Loucy (cell line): ENCODE measurements around the gene HSD11B1L.

Experiments
- H2AFZ ChIP-seq: fragments of 200-600 bp; sonication (generic); 2 replicates; pipeline ENCODE4 v1.6.0; 2016; ENCODE audit warnings: antibody characterized with exemption, mild to moderate bottlenecking, low read length, moderate library complexity
- H3F3A ChIP-seq: fragments of 200-600 bp; 2 replicates; pipeline ENCODE4 v1.6.0; 2016; ENCODE audit warnings: antibody characterized with exemption, low read depth, mild to moderate bottlenecking
- H3K27me3 ChIP-seq: fragments of 200-600 bp; sonication (generic); 2 replicates; pipeline ENCODE4 v1.6.1; 2014; ENCODE audit warnings: low read length, mild to moderate bottlenecking; ENCODE audit not compliant: insufficient read depth, poor library complexity, severe bottlenecking
- H3K36me3 ChIP-seq: fragments of 200-600 bp; sonication (generic); 2 replicates; pipeline ENCODE4 v1.6.1; 2016; ENCODE audit warnings: low read length; ENCODE audit not compliant: insufficient read depth
- H3K4me1 ChIP-seq: fragments of 200-600 bp; sonication (generic); 2 replicates; pipeline ENCODE4 v1.5.1; 2014; ENCODE audit warnings: low read length, mild to moderate bottlenecking; ENCODE audit not compliant: insufficient read depth, poor library complexity, severe bottlenecking
- H3K4me2 ChIP-seq: fragments of 200-600 bp; sonication (generic); 2 replicates; pipeline ENCODE4 v1.6.0; 2014; ENCODE audit warnings: antibody characterized with exemption, low read length, low read depth, mild to moderate bottlenecking; ENCODE audit not compliant: poor library complexity, severe bottlenecking
- H3K4me3 ChIP-seq: fragments of 200-600 bp; sonication (generic); 2 replicates; pipeline ENCODE4 v1.5.1; 2014; ENCODE audit warnings: low read length, mild to moderate bottlenecking, mixed read lengths; ENCODE audit not compliant: poor library complexity, severe bottlenecking
- H3K79me2 ChIP-seq: fragments of 200-600 bp; sonication (generic); 2 replicates; pipeline ENCODE4 v1.6.1; 2014; ENCODE audit warnings: low read length; ENCODE audit not compliant: insufficient read depth
- H3K9ac ChIP-seq: fragments of 200-600 bp; sonication (generic); 2 replicates; pipeline ENCODE4 v1.6.0; 2014; ENCODE audit warnings: mild to moderate bottlenecking, low read depth, low read length, moderate library complexity; ENCODE audit not compliant: poor library complexity, severe bottlenecking
- H3K9me2 ChIP-seq: fragments of 200-600 bp; sonication (generic); replicated peaks from 2 replicates; pipeline ENCODE4 v1.6.1; 2016; ENCODE audit warnings: low read depth, low read length, mixed read lengths
- H3K9me3 ChIP-seq: fragments of 200-600 bp; sonication (generic); 2 replicates; pipeline ENCODE4 v1.6.1; 2014; ENCODE audit warnings: mild to moderate bottlenecking, antibody characterized with exemption, low read length, low read depth; ENCODE audit not compliant: insufficient read depth
- H4K20me1 ChIP-seq: fragments of 200-600 bp; sonication (generic); 2 replicates; pipeline ENCODE4 v1.6.0; 2014; ENCODE audit warnings: antibody characterized with exemption, low read length, mild to moderate bottlenecking; ENCODE audit not compliant: insufficient read depth, poor library complexity, severe bottlenecking
- CTCF ChIP-seq: fragments of 200-600 bp; sonication (generic); conservative IDR thresholded peaks from 2 replicates; pipeline ENCODE4 v1.5.1; 2014; ENCODE audit warnings: mild to moderate bottlenecking, antibody characterized with exemption, low read length
- EZH2phosphoT487 ChIP-seq: fragments of 200-600 bp; IDR thresholded peaks from 2 replicates; pipeline ENCODE4 v1.6.1; 2018; ENCODE audit warnings: antibody characterized with exemption, mild to moderate bottlenecking, moderate library complexity, borderline replicate concordance

HSD11B1L gene

GRCh38 chr19:5682107-5682482 is 1.3 kb downstream of the HSD11B1L start:
- H3K9ac ChIP-seq, result no peak overlapping the region
- H3K4me2 ChIP-seq, result no peak overlapping the region

GRCh38 chr19:5683177-5683886 is 2.5 kb downstream of the HSD11B1L start:
- Histone ChIP-seq H3K9me3 (no peaks in the 10 kb centered on the region), H3K4me2 (no peak overlapping the region), H3K9me2 (no peaks in the 10 kb centered on the region), H3F3A (no peaks in the 10 kb centered on the region), H3K9ac (no peak overlapping the region), H3K4me3 (no peak overlapping the region), H3K4me1 (peaks cover 6% of the 10 kb centered on the region), H3K27me3 (no peaks in the 10 kb centered on the region), H4K20me1 (no peaks in the 10 kb centered on the region), H2AFZ (no peak overlapping the region), H3K79me2 (peaks cover 7% of the 10 kb centered on the region; the same call in 1 of the 2 replicates), H3K36me3 (no peaks in the 10 kb centered on the region)
- TF ChIP-seq CTCF, result no peak
- no peak for TF ChIP-seq EZH2phosphoT487

More at GRCh38 chr19:5682107-5682482, 1.3 kb downstream of the HSD11B1L start:
- Histone ChIP-seq H4K20me1 (no peaks in the 10 kb centered on the region), H3K9me3 (no peaks in the 10 kb centered on the region), H3K27me3 (no peaks in the 10 kb centered on the region), H3K36me3 (no peaks in the 10 kb centered on the region), H2AFZ (no peak overlapping the region), H3K4me1 (peaks cover 6% of the 10 kb centered on the region), H3K9me2 (no peaks in the 10 kb centered on the region), H3K79me2 (peaks cover 7% of the 10 kb centered on the region; the same call in 1 of the 2 replicates), H3K4me3 (no peak overlapping the region), H3F3A (no peaks in the 10 kb centered on the region)
- TF ChIP-seq CTCF (no peak), EZH2phosphoT487 (no peak)

- H3K9me2 ChIP-seq, result no peaks in the 10 kb centered on the region
- no peak overlapping the region for H2AFZ ChIP-seq
- no peak overlapping the region for H3K9ac ChIP-seq
- H3F3A ChIP-seq, result no peaks in the 10 kb centered on the region
- no peak overlapping the region for H3K4me3 ChIP-seq
- TF ChIP-seq EZH2phosphoT487 (no peak), CTCF (no peak)
- H3K27me3 ChIP-seq, result no peaks in the 10 kb centered on the region
- peaks cover 3% of the 10 kb centered on the region; the same call in 1 of the 2 replicates for H3K79me2 ChIP-seq
- H3K9me3 ChIP-seq, result no peaks in the 10 kb centered on the region
- H3K36me3 ChIP-seq, result no peaks in the 10 kb centered on the region
- no peak overlapping the region for H3K4me2 ChIP-seq
- no peaks in the 10 kb centered on the region for H4K20me1 ChIP-seq
- H3K4me1 ChIP-seq, result peaks cover 6% of the 10 kb centered on the region
These were observed 4.0 kb downstream of the HSD11B1L start for GRCh38 chr19:5684694-5685430.
